ENCODE data around the gene BPIFB6.

The BPIFB6 gene

DNA sequence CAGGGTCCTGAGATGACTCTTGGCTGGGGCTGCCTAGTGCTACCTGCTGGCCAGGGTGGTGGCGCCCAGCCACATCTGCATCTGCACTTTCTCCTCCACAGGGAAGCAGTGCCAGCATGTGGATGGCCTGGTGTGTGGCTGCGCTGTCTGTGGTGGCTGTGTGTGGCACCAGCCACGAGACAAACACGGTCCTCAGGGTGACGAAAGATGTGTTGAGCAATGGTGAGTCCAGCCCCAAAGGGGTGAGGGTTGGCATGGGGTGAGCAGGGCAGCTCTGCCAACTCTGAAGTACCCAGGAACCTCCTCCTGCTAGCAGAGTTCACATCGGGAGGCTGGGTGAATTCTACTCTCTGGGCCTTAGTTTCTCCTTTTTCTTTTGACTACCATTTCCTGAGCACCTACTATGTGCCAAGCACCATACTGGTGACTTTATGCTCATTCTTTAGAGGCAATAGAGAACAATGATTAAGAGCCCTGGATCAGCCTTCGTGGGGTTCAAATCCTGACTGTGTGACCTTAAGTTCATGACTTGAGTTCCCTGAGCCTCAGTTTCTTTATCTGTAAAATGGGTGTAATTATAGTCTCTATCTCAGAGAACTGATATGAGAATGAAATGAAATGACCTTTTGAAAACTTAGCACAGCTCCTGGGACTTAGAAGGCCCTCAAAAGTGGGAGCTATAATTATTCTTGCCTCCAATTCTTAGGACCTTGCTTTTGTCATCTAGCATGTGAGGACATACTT is 50.1 kb downstream of the BPIFB6 start:
- in situ Hi-C loops (cut with HindIII; ENCODE audit: low sequenced_read_pairs) = no loop called here

DNA sequence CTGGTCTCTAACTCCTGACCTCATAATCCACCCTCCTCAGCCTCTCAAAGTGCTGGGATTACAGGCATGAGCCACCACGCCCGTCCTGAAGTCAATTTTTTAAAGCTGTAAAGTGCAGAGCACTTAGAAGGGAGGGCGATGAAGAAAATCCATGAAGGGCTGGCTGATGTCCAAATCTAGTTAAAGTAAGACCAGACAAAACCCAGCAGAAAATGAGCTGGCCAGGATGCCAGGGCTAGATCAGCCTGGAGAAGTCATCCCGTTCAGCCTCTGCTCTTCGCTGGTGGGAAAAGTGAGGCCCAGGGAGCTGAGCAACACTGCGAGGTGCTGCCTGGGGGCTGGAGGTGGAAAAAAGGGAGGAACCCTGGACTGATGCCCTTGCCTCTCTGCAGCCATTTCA is 51.1 kb downstream of the BPIFB6 start:
- in situ Hi-C loops (cut with HindIII; ENCODE audit: low sequenced_read_pairs) = no loop called here

GRCh38 chr20:33083544-33084340 is 52.3 kb downstream of the BPIFB6 start:
- in situ Hi-C loops (cut with HindIII; ENCODE audit: low sequenced_read_pairs) = no loop called here

DNA sequence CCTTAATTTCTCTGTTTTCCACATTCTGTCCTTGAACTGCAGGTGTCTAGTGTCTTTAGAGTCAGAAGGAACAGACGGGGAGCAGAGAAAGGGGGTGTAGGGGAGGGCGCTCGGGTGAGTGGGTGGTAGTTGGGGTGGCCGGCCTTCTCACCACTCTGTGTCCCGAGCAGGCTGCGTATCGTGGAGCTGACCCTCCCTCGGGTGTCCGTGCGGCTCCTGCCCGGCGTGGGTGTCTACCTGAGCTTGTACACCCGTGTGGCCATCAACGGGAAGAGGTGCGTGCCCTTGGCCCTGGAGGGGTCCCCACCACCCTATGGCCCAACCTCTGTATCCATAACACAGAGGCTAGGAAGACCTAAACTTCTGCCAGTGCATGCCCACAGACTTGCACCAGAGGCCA is 53.3 kb downstream of the BPIFB6 start:
- in situ Hi-C loops (cut with HindIII; ENCODE audit: low sequenced_read_pairs) = no loop called here

DNA sequence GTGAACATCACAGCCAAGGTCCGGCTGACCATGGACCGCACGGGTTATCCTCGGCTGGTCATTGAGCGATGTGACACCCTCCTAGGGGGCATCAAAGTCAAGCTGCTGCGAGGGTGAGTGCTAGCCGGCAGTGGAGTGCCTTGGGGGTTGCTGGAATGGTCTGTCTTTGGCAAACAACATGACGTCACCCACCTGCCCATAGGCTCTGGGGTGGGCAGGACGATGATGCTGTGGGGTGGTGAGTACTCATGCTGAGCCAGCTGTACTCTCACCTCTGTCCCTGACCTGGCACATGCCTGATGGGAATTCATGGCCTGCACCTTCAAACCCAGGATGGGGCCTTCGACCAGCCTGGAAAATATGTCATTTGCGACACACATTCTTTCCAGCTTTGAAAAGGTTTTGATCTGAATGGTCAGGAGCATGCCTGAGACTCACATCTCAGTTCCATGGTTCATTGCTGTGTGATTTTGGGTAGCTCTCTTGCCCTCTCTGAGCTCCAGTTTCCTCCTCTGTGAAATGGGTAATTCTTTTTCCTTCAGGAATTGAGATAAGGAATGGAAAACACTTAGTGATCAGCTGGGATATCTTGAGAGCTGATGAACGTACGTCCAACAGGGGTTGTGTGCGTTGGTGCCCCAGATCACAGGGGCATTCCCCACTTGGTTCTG is 54.7 kb downstream of the BPIFB6 start:
- in situ Hi-C loops (cut with HindIII; ENCODE audit: low sequenced_read_pairs) = no loop called here

DNA sequence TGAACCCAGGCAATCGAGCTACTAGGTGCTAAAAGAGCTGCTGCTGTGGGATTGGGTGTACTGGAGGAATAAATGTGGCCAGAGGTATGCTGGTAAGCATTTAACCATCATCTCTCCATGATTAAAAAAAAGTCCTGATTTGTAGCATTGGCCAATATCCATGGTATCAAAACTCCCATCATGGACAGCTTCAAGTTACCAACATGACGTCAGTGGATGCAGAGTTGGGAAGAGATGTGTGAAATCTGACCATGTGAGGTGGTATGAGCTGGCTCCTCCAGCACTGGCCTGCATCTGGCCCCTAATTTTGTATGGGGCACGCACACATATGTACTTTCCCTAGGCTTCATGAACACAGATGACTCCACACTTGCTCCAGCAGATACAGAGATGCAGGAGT is 59.7 kb downstream of the BPIFB6 start:
- in situ Hi-C loops (cut with HindIII; ENCODE audit: low sequenced_read_pairs) = no loop called here

DNA sequence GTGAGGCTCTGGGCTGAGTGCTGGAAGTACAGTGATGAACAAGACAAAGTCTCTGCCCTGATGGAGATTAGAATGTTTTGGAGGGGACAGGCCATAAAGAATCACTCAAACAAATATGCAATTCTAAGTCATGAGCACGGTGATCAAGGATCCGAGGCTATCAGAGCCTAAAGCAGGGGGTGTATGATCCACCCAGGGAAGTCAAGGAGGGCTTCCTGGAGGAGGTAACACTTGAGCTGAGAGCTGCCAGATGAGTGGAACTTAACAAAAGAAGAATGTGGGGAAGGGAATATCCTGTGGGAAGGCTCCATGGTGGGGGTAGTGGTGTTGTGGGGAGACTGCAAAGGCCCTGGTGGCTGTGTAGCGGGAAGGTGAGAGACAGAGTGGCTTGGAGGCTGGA is 60.2 kb downstream of the BPIFB6 start:
- in situ Hi-C loops (cut with HindIII; ENCODE audit: low sequenced_read_pairs) = no loop called here

- in situ Hi-C loops (cut with HindIII; ENCODE audit: low sequenced_read_pairs) = no loop called here
Measured at GRCh38 chr20:33092361-33092760, 60.9 kb downstream of the BPIFB6 start.

DNA sequence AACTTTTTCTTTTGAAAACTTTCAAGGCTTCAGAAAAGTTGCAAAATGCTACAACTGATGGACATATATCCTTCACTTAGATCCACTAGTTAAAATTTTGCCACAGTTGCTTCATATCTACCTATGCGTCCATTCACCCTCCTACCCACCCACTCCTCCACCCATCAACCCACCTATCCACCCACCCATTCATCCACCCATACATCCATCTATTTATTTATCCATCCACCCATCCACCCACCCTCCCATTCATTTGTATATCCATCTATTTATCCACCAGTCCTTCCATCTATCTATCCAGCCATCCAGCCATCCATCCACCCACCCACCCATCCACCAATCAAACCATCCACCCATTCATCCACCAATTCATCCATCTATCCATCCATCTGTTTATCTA is 61.6 kb downstream of the BPIFB6 start:
- in situ Hi-C loops (cut with HindIII; ENCODE audit: low sequenced_read_pairs) = no loop called here

- in situ Hi-C loops (cut with HindIII; ENCODE audit: low sequenced_read_pairs) = no loop called here
Measured at GRCh38 chr20:33093582-33093981, 62.1 kb downstream of the BPIFB6 start.
